HG03045 (cell line): ENCODE measurements around the gene TUT4.

Source experiments
- ATAC-seq: cut with Tn5 transposase; IDR thresholded peaks from one replicate; pipeline ENCODE4 v1.9.1; 2021; ENCODE audit warnings: mild to moderate bottlenecking, moderate library complexity; ENCODE audit not compliant: unreplicated experiment

TUT4 gene

DNA sequence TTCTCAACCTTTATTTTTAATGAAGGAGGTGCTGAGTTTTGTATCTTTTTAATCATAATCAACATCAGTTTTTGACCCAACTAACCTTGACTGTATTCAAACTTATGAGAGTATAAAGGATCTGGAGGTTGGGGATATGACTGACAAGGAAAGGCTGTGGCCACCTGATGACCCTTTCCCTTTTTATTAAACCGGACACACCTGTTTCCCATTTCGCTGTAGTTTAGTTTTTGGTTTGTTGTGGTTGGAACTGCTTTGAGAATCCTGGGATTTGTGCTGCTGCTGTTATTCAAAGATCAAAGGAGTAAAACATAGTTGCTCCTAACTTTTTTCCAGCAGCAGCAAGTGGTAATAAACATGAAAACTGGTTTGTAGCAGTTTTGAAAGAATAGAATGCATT lies 136.1 kb downstream of the TUT4 start:
- no peak for ATAC-seq

DNA sequence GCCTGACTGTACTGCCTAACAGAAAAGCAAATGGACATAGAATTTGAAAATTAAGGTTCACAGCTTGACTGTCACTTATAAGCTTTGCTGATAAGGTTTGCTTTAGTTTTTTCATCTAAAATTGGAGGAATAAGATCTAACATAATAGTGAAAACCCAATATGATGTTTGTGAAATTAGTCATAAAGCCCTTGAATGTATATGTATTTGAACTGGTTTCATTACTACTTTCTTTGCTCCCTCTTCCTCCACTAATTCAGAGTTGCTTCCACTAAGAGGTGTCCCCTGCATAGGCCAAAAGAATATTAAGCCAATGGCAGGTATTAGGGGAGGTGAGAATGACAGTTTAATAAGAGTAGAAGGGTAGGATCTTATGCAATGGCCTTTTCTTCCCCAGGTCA lies 137.9 kb downstream of the TUT4 start:
- no peak for ATAC-seq

DNA sequence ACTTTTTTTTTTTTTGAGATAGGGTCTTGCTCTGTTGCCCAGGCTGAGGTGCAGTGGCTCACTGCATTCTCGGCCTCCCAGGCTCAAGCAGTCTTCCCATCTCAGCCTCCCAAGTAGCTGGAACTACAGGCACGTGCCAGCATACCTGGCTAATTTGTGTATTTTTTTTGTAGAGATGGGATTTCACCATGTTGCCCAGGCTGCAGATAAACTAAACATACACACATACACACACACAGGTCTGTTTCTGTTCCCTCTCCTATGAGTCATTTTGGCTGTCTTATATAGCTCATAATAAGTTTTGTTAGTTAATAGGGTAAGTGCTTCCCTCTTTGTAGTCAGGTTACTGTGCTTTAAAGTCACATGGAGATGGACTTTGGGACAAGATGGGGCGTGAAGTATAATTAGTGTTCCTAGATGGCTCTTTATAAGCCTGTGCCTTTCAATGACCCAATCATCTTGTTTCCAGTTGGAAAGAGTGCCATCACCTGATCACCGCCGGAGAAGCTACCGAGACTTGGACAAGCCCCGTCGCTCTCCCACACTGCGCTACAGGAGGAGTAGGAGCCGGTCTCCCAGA lies 139.4 kb downstream of the TUT4 start:
- no peak for ATAC-seq

DNA sequence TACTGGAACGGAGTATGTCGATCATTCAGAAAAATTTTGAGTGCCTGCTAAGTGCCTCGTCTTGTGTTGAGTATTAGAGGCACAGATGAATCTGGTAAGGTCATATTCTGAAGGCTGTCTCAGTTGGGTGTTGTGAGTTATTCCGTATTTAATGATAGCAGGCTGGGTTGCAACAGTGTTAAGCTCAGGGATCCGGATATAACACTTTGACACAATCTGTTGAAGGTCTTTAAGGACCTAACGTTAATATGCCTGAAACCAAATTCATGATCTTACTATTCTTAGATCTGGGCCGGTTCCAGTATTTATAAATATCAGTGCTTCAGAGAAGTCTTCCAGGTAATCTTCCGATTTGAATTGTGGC lies 147.9 kb downstream of the TUT4 start:
- no peak for ATAC-seq

DNA sequence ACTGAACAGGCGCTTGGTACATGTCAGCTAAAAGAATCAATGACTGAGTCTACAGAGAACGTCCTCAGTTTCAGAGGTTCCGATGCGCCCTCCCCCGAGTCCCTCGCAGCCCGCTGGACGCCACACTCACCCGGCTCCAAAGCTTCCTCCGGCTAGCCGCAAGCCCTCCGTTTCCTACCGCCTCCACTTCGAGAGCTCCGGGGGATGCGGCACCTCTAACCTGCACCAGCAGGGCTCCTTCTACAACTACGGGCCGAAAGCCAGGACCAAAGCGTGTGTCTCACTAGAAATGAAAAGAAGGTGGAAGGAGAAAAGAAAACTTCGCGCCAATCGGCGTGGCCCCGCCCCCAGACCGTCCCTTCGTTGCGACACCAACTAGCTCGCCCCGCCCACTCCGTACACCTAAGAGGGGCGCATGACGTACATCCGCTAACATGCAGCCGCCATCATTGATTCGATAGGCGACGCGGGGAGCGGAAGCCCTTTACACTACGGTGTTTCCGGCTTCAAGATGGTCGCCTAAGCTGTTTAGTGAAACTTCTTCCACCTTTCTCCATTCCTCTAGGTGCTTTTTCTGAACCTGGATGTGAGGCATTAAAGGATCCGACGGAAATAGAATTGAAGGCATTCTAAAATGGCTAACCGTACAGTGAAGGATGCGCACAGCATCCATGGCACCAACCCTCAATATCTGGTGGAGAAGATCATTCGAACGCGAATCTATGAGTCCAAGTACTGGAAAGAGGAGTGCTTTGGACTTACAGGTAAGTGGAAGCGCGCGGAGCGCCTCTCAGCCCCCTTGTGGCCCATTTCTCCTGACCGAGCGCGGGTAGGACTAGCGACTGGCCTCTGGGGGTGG lies 148.5 kb downstream of the TUT4 start, which contains the start of the genes ORC1 and PRPF38A:
ORC1 (minus strand) TSS at position 308 of the 859 bp plus-strand sequence. CDS start 2,200 bp downstream, outside the sequence.
PRPF38A (plus strand) TSS at position 487 of the 859 bp plus-strand sequence; CDS start at position 635, 148 bp downstream.
- ATAC-seq = peak; percentile 94

DNA sequence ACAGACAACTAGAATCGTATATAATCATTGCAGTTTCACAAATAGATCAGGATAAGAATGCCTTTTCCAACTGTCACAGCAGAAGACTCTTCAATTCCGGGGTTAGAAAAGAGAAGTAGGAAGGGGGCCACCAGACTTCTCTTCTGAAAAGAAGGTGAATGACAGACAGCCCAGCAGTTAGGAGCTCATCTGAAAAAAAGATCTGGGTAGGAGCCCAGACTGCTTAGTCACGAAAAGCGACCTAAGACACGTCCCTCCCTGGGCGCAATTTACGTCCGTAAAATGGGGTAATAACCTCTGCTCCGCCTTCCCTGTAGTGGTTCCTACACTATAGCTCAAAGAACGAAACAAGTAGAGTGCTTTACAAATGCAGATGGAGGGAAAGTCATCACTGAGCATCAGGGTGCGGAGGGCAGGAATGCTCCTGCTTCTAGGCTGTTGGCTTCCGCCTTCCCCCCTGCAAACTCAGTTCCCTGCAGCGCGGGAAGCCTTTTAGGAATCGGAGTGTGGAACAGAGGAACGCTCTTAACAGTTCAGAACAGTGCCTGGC lies 149.3 kb downstream of the TUT4 start:
- peak; percentile 30 for ATAC-seq

DNA sequence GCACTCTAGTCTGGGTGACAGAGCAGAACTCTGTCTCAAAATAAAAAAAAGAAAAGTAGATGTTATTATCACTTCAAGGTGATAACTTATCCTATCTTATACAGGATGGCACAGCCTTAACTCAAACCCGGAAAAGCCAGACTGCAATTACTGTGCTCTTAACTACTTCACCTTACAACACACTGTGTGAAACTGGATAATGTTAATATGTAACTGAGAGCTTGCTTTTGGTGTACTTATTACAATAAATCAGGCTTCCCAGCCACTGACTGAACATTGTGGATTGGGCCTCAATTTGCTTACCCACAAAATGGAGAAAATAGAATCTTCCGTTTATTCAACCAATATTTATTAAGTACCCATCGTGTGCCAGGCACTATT lies 150.0 kb downstream of the TUT4 start:
- ATAC-seq = no peak

DNA sequence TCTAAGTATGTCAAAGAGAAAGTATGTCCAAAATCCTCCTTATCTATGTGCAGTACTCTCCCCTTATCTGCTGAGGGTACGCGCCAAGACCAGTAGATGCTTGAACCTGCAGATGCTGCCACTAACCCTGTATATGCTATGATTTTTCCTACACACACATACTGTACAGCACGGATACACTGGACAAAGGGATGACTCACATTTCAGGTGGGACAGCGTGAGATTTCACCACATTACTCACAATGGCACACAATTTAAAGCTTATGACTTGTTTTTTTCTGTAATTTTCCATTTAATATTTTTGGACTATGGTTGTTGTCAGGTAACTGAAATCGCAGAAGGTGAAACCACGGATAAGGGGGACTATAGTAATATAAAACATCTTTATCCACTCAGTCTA lies 152.8 kb downstream of the TUT4 start:
- no peak for ATAC-seq

DNA sequence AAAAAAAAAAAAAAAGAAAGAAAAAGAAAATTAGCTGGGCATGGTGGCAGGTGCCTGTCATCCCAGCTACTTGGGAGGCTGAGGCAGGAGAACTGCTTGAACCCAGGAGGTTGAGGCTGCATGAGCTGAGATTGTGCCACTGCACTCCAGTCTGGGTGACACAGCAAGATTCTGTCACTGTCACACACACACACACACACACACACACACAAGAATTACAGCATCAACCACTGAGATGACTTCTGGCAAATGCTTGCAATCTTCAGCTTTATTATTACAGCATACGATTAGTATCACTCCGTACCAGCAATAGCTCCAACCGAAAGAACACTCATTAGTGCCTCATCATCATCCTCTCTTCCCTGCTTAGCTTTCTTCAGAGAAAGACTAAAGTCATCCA lies 153.3 kb downstream of the TUT4 start:
- ATAC-seq = no peak

DNA sequence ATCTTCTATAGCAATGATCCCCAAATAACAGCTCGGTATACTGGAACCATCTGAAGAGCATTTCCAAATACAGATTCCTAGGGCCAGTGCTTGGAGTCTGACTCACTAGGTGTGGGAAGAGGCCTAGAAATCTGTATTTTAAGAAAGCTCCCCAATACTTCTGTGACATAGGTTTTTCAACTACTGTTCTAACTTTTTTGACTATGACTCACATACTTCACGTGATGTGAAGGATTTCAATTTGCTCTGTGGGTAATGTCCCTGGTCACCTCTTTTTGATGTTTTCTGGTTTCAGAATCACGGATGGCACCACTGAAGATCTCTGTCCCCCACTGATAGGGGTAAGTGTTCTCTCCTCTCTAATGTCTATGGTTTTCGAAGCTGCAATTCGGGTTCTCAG lies 159.7 kb downstream of the TUT4 start:
- ATAC-seq = no peak

DNA sequence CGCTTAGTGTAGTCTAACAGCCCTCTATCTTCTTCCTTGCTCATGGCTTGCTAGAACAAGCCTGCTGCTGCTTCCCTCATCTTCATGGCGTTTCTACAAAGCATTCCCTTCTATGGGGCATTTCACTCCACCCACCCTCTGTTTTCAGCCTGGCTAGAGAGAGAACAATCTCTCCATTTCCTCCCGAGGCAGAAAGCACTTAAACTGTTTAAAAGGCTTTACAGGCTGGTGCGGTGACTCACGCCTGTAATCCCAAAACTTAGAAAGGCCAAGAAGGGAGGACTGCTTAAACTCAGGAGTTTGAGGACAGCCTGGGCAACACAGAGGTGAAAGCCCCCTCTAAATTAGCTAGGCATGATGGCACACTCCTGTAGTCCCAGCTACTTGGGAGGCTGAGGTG lies 166.4 kb downstream of the TUT4 start:
- ATAC-seq = no peak

DNA sequence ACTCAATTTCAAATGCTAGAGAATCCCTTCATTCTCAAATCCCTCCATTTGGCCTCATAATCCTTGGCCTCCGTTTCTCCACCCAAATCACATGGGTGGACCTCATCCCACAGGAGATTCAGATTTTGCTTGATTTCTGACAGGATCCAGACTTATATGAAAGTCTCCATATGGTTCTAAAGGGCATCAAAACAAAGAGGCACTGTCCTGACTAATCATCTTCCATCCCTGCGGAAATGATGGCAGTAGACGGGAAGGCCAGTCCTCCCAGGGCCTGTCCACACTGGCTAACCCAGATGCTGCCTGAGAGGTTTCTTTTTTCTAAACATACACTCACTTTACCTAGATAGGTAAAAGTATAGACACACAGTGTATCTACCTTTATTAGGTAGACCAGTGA lies 167.5 kb downstream of the TUT4 start:
- ATAC-seq = no peak
